Bronchial smooth muscle cell (primary cell): Measurements from ENCODE around the gene DMAC2. TPM values are rescaled to one million over a fixed set of nuclear protein-coding genes. Genes with fewer than 3 reads are reported as not detected.

ENCODE experiments used
- total RNA-seq: library from RNA; depleted of rRNA; stranded (reverse); fragments of >200 nt; gene quantifications from 2 replicates; pipeline ENCODE4 v1.2.1, GENCODE V29; 2014

Gene DMAC2
- 28.1 and 32.6 TPM in 2 replicates for total RNA-seq

GRCh38 chr19:41439441-41440222 lies at the start of gene DMAC2:
Gene DMAC2 (minus strand): TSS chr19:41439912. CDS start chr19:41439899, 13 bp downstream.

GRCh38 chr19:41442473-41443355 lies 3.0 kb upstream of the DMAC2 start, which contains the start of gene ERICH4:
Gene ERICH4 (plus strand): TSS chr19:41443156. CDS start chr19:41443170, 14 bp downstream.

GRCh38 chr19:41426952-41427646 lies 12.6 kb downstream of the DMAC2 start, which contains the start of gene B3GNT8:
Gene B3GNT8 (minus strand): TSS chr19:41427374. CDS start chr19:41426778, 596 bp downstream.

GRCh38 chr19:41397086-41398049 lies 42.3 kb downstream of the DMAC2 start, which contains the start of the genes BCKDHA and EXOSC5:
Gene BCKDHA (plus strand): TSS chr19:41397818. CDS start chr19:41397828, 10 bp downstream.
Gene EXOSC5 (minus strand): TSS chr19:41397359. CDS start chr19:41397328, 31 bp downstream.

Other genes starting within 250 kb of the DMAC2 start
- gene CYP2S1, start 246.7 kb downstream of the DMAC2 start, total RNA-seq: 0.77 and 3.3 TPM in 2 replicates
- gene AXL, start 220.7 kb downstream of the DMAC2 start, total RNA-seq: 105 and 126 TPM in 2 replicates
- gene HNRNPUL1, start 175.5 kb downstream of the DMAC2 start, total RNA-seq: 48.0 and 54.5 TPM in 2 replicates
- gene CCDC97, start 129.7 kb downstream of the DMAC2 start, total RNA-seq: 7.9 and 9.3 TPM in 2 replicates
- 8.2 and 9.8 TPM in 2 replicates for gene TGFB1, start 86.0 kb downstream of the DMAC2 start, total RNA-seq
- gene B9D2, start 75.8 kb downstream of the DMAC2 start, total RNA-seq: 4.1 and 4.8 TPM in 2 replicates
- gene TMEM91, start 63.4 kb downstream of the DMAC2 start, total RNA-seq: 9.3 and 9.4 TPM in 2 replicates
- 7.3 and 7.9 TPM in 2 replicates for gene EXOSC5, start 42.6 kb downstream of the DMAC2 start, total RNA-seq
- gene BCKDHA, start 42.1 kb downstream of the DMAC2 start, total RNA-seq: 19.1 and 22.9 TPM in 2 replicates
- gene B3GNT8, start 12.5 kb downstream of the DMAC2 start, total RNA-seq: 3.2 and 5.2 TPM in 2 replicates
- not detected in 2 replicates for gene ERICH4, start 3.2 kb upstream of the DMAC2 start, total RNA-seq
- not detected in 2 replicates for gene CEACAM21, start 136.3 kb upstream of the DMAC2 start, total RNA-seq
- not detected in 2 replicates for gene CEACAM4, start 187.2 kb upstream of the DMAC2 start, total RNA-seq
- gene CEACAM7, start 248.4 kb upstream of the DMAC2 start, total RNA-seq: not detected in 2 replicates